ENCODE data around the gene TET2.

DNA sequence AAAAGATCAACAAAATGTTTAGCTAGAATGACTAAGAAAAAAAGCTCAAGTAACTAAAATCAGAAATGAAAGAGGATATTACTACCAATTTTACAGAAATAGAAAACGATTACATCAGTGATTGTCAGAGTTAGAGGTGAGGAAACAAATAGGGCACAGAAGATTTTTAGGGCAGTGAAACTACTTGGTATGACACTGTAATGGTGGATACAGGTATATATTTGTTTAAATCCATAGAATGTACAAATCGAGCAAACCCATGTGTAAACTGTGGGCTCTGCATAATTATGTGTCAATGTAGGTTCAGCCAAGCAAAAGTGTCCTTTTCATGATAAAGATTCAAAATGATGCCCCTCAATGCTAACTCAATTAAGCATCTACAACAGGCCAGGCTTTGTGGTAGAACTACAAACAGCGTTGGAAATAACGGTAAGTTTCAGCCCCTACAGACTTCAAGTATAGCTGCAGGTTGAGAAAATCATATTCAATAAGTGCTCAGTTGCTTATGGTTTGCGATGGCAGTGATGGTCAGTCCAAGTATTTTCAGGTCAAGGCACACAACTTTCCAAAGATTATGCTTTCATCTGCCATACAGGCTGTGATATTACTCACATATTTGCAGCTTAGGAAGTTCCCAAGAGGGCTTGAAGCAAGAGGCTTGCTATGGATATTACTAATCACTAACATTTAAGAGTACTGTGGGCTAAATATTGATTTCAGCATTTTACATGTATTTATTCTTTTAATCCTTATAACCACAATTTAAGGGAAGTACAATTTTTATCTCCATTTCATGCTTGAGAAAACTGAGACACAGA is 158.6 kb downstream of the TET2 start:
- TF ChIP-seq, protein P1, sequence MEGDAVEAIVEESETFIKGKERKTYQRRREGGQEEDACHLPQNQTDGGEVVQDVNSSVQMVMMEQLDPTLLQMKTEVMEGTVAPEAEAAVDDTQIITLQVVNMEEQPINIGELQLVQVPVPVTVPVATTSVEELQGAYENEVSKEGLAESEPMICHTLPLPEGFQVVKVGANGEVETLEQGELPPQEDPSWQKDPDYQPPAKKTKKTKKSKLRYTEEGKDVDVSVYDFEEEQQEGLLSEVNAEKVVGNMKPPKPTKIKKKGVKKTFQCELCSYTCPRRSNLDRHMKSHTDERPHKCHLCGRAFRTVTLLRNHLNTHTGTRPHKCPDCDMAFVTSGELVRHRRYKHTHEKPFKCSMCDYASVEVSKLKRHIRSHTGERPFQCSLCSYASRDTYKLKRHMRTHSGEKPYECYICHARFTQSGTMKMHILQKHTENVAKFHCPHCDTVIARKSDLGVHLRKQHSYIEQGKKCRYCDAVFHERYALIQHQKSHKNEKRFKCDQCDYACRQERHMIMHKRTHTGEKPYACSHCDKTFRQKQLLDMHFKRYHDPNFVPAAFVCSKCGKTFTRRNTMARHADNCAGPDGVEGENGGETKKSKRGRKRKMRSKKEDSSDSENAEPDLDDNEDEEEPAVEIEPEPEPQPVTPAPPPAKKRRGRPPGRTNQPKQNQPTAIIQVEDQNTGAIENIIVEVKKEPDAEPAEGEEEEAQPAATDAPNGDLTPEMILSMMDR (conservative IDR thresholded peaks at IDR 0.05; ENCODE audit: low read depth, low read length) = no peak
- no peak for TF ChIP-seq EZH2 (IDR thresholded peaks at IDR 0.05; ENCODE audit: borderline replicate concordance, low read depth, low read length, poor library complexity, severe bottlenecking)

All from A673 (cell line).